GM23248 (cell line): ENCODE measurements around the gene ACTR3C.
"Not testable (repeated sequence)": the region's sequence is repeated elsewhere in the genome, so short reads cannot be mapped to it uniquely, and the experiment has no call there.

ENCODE experiments used
- EZH2 ChIP-seq: fragments of 200-600 bp; sonication (generic); IDR thresholded peaks from 2 replicates; pipeline ENCODE4 v1.6.1; 2018; ENCODE audit warnings: antibody characterized with exemption, mild to moderate bottlenecking; ENCODE audit not compliant: insufficient read depth, poor library complexity, severe bottlenecking
- EZH2phosphoT487 ChIP-seq: fragments of 200-600 bp; sonication (generic); IDR thresholded peaks from 2 replicates; pipeline ENCODE4 v1.6.1; 2018; ENCODE audit warnings: antibody characterized with exemption, moderate library complexity, mild to moderate bottlenecking, low read depth; ENCODE audit not compliant: insufficient read depth

DNA sequence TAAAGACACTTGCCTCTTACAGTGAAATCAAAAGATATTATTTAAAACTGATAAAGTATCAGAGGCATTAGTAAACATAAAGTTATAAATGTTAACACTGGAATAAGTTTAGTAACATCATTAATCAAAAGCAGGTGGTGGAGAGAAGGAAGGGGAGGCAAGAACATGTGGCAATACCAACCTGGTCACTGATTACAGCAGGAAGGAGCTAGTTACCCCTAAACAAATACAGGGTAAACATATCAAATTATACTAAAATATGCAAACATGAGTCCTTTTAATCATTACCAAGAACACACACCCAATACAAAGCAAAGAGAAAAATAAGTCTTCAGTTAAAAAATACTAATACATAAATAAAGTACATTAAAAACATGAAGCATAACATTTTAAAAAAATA, 25.4 kb downstream of the ACTR3C start:
- not testable (repeated sequence) for TF ChIP-seq EZH2phosphoT487, EZH2
